Measurements from ENCODE around the gene CREBBP. TPM values are rescaled to one million over a fixed set of nuclear protein-coding genes. Genes with fewer than 3 reads are reported as not detected.
A peak's percentile ranks its signal among the peaks of the same experiment; 100 is the strongest.
"Not testable (repeated sequence)": the region's sequence is repeated elsewhere in the genome, so short reads cannot be mapped to it uniquely, and the experiment has no call there.

The CREBBP gene
- total RNA-seq, 4 donors from 2014 or later = 76.3 to 152 (median 105) TPM

- Histone ChIP-seq H3K4me3 (peak within 1 kb of the TSS; percentile 99), H3K36me3 (no peaks in the 10 kb centered on the region)
- WGBS = 1% methylated on average over 10 of the region's 95 CpGs
Observed at GRCh38 chr16:3717235-3718018, 163.1 kb downstream of the CREBBP start, which contains the start of gene TRAP1. TRAP1 (minus strand) TSS chr16:3717524; CDS start chr16:3717508, 16 bp downstream.

GRCh38 chr16:3716831-3717234 lies 163.7 kb downstream of the CREBBP start:
- Histone ChIP-seq H3K9me3 (no peaks in the 10 kb centered on the region), H3K36me3 (no peaks in the 10 kb centered on the region), H3K27me3 (no peaks in the 10 kb centered on the region), H3K4me3 (peak overlapping the region; percentile 99), H3K27ac (peak overlapping the region; percentile 89), H3K4me1 (peaks cover 21% of the 10 kb centered on the region)
- TF ChIP-seq EP300 (IDR thresholded peaks at IDR 0.05) (no peak), POLR2AphosphoS5 (IDR thresholded peaks at IDR 0.05) (no peak), CTCF (IDR thresholded peaks at IDR 0.05) (no peak), POLR2A (IDR thresholded peaks at IDR 0.05) (no peak)
- no peak for DNase-seq (ENCODE audit: low spot score in 2 of 2)
- WGBS = 0% methylated on average over 12 of the region's 34 CpGs

More at GRCh38 chr16:3717235-3718018, 163.1 kb downstream of the CREBBP start, which contains the start of gene TRAP1:
- Histone ChIP-seq H3K4me1 (peaks cover 21% of the 10 kb centered on the region), H3K27ac (peak within 1 kb of the TSS; percentile 89), H3K9me3 (no peaks in the 10 kb centered on the region), H3K27me3 (no peaks in the 10 kb centered on the region)
- peak; percentile 91 to 94 for DNase-seq (ENCODE audit: low spot score in 2 of 2)
- no peak for TF ChIP-seq EP300 (IDR thresholded peaks at IDR 0.05)
- peak; percentile 64 to 80 for TF ChIP-seq POLR2A (IDR thresholded peaks at IDR 0.05)
- TF ChIP-seq POLR2AphosphoS5 (IDR thresholded peaks at IDR 0.05) = peak in 2 of 3 donors; percentile 83 to 94

DNA sequence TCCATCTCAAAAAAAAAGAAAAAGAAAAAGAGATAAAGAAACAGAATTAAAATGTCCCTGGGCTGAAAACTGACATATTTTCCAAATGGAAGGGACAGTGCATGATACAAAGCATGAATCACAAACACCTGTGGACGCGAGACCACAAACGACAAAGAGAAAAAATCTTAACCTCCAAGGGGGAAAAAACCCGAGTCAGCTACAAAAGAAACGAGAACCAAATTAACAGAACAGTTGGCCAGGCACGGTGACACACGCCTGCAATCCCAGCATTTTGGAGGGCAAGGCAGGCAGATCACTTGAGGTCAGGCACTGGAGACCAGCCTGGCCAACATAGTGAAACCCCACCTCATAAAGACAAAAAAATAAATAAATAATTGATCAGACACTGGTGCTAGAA lies 165.1 kb downstream of the CREBBP start:
- 86% methylated on average over 7 of the region's 7 CpGs for WGBS
- no peak for DNase-seq (ENCODE audit: low spot score in 2 of 2)
- peaks cover 21% of the 10 kb centered on the region for H3K4me1 ChIP-seq
- no peak overlapping the region for H3K27ac ChIP-seq
- H3K9me3 ChIP-seq = no peaks in the 10 kb centered on the region
- no peak overlapping the region for H3K4me3 ChIP-seq
- TF ChIP-seq POLR2AphosphoS5 (IDR thresholded peaks at IDR 0.05) (no peak), CTCF (IDR thresholded peaks at IDR 0.05) (no peak), EP300 (IDR thresholded peaks at IDR 0.05) (no peak), POLR2A (IDR thresholded peaks at IDR 0.05) (no peak)
- H3K36me3 ChIP-seq = no peaks in the 10 kb centered on the region
- no peaks in the 10 kb centered on the region for H3K27me3 ChIP-seq

- DNase-seq (ENCODE audit: low spot score in 2 of 2); H3K9me3 ChIP-seq; H3K4me3 ChIP-seq; H3K36me3 ChIP-seq; H3K27me3 ChIP-seq; H3K27ac ChIP-seq: not testable (repeated sequence)
- WGBS = 95% methylated on average over 10 of the region's 10 CpGs
- H3K4me1 ChIP-seq = peaks cover 21% of the 10 kb centered on the region
Observed at GRCh38 chr16:3714378-3714777, 166.1 kb downstream of the CREBBP start.

GRCh38 chr16:3713587-3714242 lies 166.8 kb downstream of the CREBBP start:
- no peak for DNase-seq (ENCODE audit: low spot score in 2 of 2)
- Histone ChIP-seq H3K4me3 (no peak overlapping the region), H3K9me3 (no peaks in the 10 kb centered on the region), H3K27me3 (no peaks in the 10 kb centered on the region), H3K4me1 (peaks cover 21% of the 10 kb centered on the region), H3K36me3 (no peaks in the 10 kb centered on the region), H3K27ac (peak overlapping the region; percentile 18)
- no peak for TF ChIP-seq EP300 (IDR thresholded peaks at IDR 0.05)
- 88% methylated on average over 15 of the region's 15 CpGs for WGBS

DNA sequence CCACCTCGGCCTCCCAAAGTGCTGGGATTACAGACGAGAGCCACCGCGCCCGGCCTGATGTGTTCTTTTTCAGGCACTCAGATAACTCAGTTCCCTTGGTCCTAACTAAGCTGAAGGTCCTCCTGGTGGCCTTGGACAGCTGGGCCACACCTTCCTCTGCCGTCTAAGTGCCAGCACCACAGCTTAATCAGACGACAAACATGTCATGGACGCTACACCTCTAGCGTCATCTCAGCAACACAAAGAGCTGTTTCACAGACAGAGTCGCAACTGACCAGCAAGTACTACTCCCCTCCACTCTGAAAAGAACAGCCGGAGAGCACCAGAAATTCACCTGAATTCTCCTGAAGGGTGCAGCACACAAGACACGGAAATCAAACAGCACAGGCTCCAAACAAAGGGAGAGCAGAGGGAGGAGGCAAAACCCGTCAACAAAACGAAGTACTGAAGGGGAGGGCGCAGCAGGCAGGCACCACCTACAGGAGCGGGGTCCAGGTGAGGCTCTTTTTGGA lies 167.6 kb downstream of the CREBBP start:
- Histone ChIP-seq H3K9me3 (no peaks in the 10 kb centered on the region), H3K4me1 (peaks cover 16% of the 10 kb centered on the region), H3K4me3 (no peak overlapping the region), H3K27ac (peak overlapping the region; percentile 18), H3K36me3 (no peaks in the 10 kb centered on the region), H3K27me3 (no peaks in the 10 kb centered on the region)
- no peak for DNase-seq (ENCODE audit: low spot score in 2 of 2)
- 82% methylated on average over 16 of the region's 16 CpGs for WGBS
- TF ChIP-seq POLR2A (IDR thresholded peaks at IDR 0.05) = no peak
- no peak for TF ChIP-seq POLR2AphosphoS5 (IDR thresholded peaks at IDR 0.05)
- TF ChIP-seq CTCF (IDR thresholded peaks at IDR 0.05) = no peak
- no peak for TF ChIP-seq EP300 (IDR thresholded peaks at IDR 0.05)

Measured in suprapubic skin (tissue), 4 donors.